Liver (tissue), 9 donors: ENCODE results near the gene HOXB8. TPM values are rescaled to one million over a fixed set of nuclear protein-coding genes. Genes with fewer than 3 reads are reported as not detected.
A peak's percentile ranks its signal among the peaks of the same experiment; 100 is the strongest.

Source experiments
- DNase-seq: peaks from one replicate; pipeline ENCODE4 v3.0.0-alpha.2; 2017; ENCODE audit warnings: low spot score
- H3K27ac ChIP-seq, 2 donors: one replicate each; pipeline ENCODE4 v1.7.0; 2013; ENCODE audit warnings: inconsistent platforms in 2 of 2, low read length in 2 of 2, control low read depth in 1 of 2, low read depth in 1 of 2, mild to moderate bottlenecking in 1 of 2
- H3K27me3 ChIP-seq, 4 donors: one replicate each; pipeline versions ENCODE4 v1.6.1 to v1.7.0; 2013; ENCODE audit warnings: low read length in 3 of 4, inconsistent platforms in 1 of 4, mild to moderate bottlenecking in 1 of 4, moderate library complexity in 1 of 4; ENCODE audit not compliant: control insufficient read depth in 4 of 4, insufficient read depth in 4 of 4
- H3K36me3 ChIP-seq, 4 donors: one replicate each; pipeline versions ENCODE4 v1.6.1 to v1.7.0; 2013; ENCODE audit warnings: low read length in 3 of 4, mild to moderate bottlenecking in 3 of 4, low read depth in 1 of 4, moderate library complexity in 1 of 4; ENCODE audit not compliant: control insufficient read depth in 4 of 4, insufficient read depth in 3 of 4
- H3K4me1 ChIP-seq, 4 donors: one replicate each; pipeline versions ENCODE4 v1.6.1 to v1.7.0; 2013; ENCODE audit warnings: low read length in 3 of 4, mild to moderate bottlenecking in 3 of 4, moderate library complexity in 1 of 4; ENCODE audit not compliant: control insufficient read depth in 4 of 4, insufficient read depth in 4 of 4
- H3K4me3 ChIP-seq, 3 donors: one replicate each; pipeline versions ENCODE4 v1.6.1 to v1.7.0; 2013; ENCODE audit warnings: low read length in 3 of 3, control low read depth in 1 of 3, low read depth in 1 of 3, mild to moderate bottlenecking in 1 of 3
- H3K9ac ChIP-seq, 2 donors: one replicate each; pipeline ENCODE4 v1.7.0; 2013; ENCODE audit warnings: low read length in 2 of 2, mild to moderate bottlenecking in 2 of 2, moderate library complexity in 2 of 2, control low read depth in 1 of 2, low read depth in 1 of 2
- H3K9me3 ChIP-seq, 4 donors: one replicate each; pipeline versions ENCODE4 v1.6.1 to v1.7.0; 2013; ENCODE audit warnings: low read length in 3 of 4; ENCODE audit not compliant: control insufficient read depth in 4 of 4
- ATF3 ChIP-seq: IDR thresholded peaks from 2 replicates; pipeline ENCODE4 v1.6.1; 2016; ENCODE audit warnings: antibody characterized with exemption
- CTCF ChIP-seq: fragments of 150-350 bp; IDR thresholded peaks from 2 replicates; pipeline ENCODE4 v1.5.1; 2017; ENCODE audit warnings: improper control_type of control experiment, low read depth, low read length; ENCODE audit not compliant: missing input control
- EGR1 ChIP-seq, 2 donors: IDR thresholded peaks; 2 replicates each; pipeline ENCODE4 v1.6.1; 2016 to 2018; ENCODE audit warnings: antibody characterized with exemption in 2 of 2, low read depth in 2 of 2
- FOXA1 ChIP-seq: IDR thresholded peaks from 2 replicates; pipeline ENCODE4 v1.6.1; 2016; ENCODE audit warnings: antibody characterized with exemption
- FOXA2 ChIP-seq: IDR thresholded peaks from 2 replicates; pipeline ENCODE4 v1.6.1; 2016; ENCODE audit warnings: antibody characterized with exemption
- HNF4G ChIP-seq: IDR thresholded peaks from 2 replicates; pipeline ENCODE4 v1.6.1; 2016; ENCODE audit warnings: antibody characterized with exemption
- JUND ChIP-seq, 2 donors: IDR thresholded peaks; 2 replicates each; pipeline ENCODE4 v1.6.1; 2016; ENCODE audit warnings: antibody characterized with exemption in 2 of 2
- NR2F2 ChIP-seq: IDR thresholded peaks from 2 replicates; pipeline ENCODE4 v1.6.1; 2016; ENCODE audit warnings: antibody characterized with exemption
- RAD21 ChIP-seq, 2 donors: IDR thresholded peaks; 2 replicates each; pipeline ENCODE4 v1.6.1; 2016; ENCODE audit warnings: antibody characterized with exemption in 2 of 2, mild to moderate bottlenecking in 2 of 2
- RXRA ChIP-seq, 2 donors: IDR thresholded peaks; 2 replicates each; pipeline ENCODE4 v1.6.1; 2017 to 2018; ENCODE audit warnings: antibody characterized with exemption in 2 of 2, mild to moderate bottlenecking in 1 of 2
- SP1 ChIP-seq: IDR thresholded peaks from 2 replicates; pipeline ENCODE4 v1.6.1; 2018; ENCODE audit warnings: antibody characterized with exemption, mild to moderate bottlenecking
- YY1 ChIP-seq: IDR thresholded peaks from 2 replicates; pipeline ENCODE4 v1.6.1; 2016; ENCODE audit warnings: antibody characterized with exemption, mild to moderate bottlenecking
- ZBTB33 ChIP-seq: IDR thresholded peaks from 2 replicates; pipeline ENCODE4 v1.6.1; 2016; ENCODE audit warnings: antibody characterized with exemption
- WGBS: extraction: QIAGEN DNeasy Blood & Tissue Kit; methylation state at CpG from one replicate; pipeline ENCODE4 v1.1.7; 2013; 5-methylcytosine and 5-hydroxymethylcytosine counted together
- polyA plus RNA-seq, 2 donors: library from polyadenylated mRNA; stranded (reverse) in 1 of 2; unstranded in 1 of 2; fragments of 200-250 nt in 1 of 2; fragments of >200 nt in 1 of 2; fragmentation: Nextera tagmentation in 1 of 2; extraction: Ambion mirVana in 1 of 2; gene quantifications; one replicate each; pipeline versions ENCODE4 v1.2.1 to v1.2.3, GENCODE V29; 2013 to 2015
- total RNA-seq, 2 donors: library from RNA; depleted of rRNA; stranded (reverse); fragments of >200 nt; gene quantifications; one replicate each; pipeline ENCODE4 v1.2.3, GENCODE V29; 2014
- TF ChIP-seq, protein P1 (sequence below): IDR thresholded peaks from 2 replicates; pipeline ENCODE4 v1.6.1; 2016; ENCODE audit warnings: antibody characterized with exemption
- donor health status: healthy.
- donor health status: healthy.
- donor health status: healthy.
- donor health status: healthy.
- donor health status: healthy.

The HOXB8 gene
- total and polyA plus RNA-seq, 4 donors: not detected

DNA sequence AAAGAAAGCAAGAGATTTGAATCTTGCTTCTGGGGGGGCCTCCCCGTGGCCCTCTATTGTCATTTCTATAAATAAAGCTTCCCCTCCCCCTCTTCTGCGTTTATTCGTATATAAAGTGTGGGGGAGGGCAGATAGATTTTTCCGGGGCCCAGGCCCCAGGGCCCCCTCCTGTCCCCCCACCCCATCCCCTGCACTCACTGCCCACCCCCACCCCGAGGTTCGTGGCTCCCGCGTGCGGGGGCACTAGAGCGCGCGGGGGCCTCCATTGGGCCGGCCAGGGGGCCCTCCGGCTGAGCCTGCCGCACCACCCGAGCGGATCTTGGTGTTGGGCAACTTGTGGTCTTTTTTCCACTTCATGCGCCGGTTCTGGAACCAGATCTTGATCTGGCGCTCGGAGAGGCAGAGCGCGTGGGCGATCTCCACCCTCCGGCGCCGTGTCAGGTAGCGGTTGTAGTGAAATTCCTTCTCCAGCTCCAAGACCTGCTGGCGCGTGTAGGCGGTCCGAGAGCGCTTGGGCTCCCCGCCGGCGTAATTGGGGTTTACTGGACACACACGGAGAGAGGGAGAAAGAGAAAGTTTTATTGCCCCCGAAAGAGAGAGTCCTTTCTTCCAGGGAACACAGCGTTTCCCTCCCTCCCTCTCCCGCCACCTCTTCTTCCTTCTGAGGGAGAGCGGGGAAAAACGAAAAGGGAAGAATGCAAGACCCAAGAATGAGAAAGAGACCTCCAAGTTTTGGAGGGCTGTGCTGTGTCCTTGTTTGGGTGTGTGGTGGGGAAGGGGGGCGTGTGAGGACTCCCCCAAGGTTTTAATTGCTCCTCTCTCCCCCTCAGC lies 38.4 kb downstream of the HOXB8 start:
- Histone ChIP-seq H3K27me3 (peaks cover 0 to 24% (median 5%) of the 10 kb centered on the region in 4 donors), H3K36me3 (no peaks in the 10 kb centered on the region), H3K4me3 (peak overlapping the region in 1 of 3 donors; percentile 46), H3K4me1 (peaks cover 0 to 3% (median 1%) of the 10 kb centered on the region in 4 donors), H3K9me3 (no peaks in the 10 kb centered on the region), H3K27ac (peak overlapping the region; percentile 70 to 72), H3K9ac (no peak overlapping the region)
- TF ChIP-seq FOXA2 (no peak), RXRA (IDR thresholded peaks at IDR 0.05) (no peak), JUND (IDR thresholded peaks at IDR 0.05) (no peak), EGR1 (IDR thresholded peaks at IDR 0.05; ENCODE audit: low read depth in 2 of 2) (no peak), ZBTB33 (no peak), YY1 (no peak), HNF4G (no peak), ATF3 (no peak), FOXA1 (no peak), NR2F2 (no peak), SP1 (no peak), RAD21 (IDR thresholded peaks at IDR 0.05) (no peak)
- TF ChIP-seq, protein P1, sequence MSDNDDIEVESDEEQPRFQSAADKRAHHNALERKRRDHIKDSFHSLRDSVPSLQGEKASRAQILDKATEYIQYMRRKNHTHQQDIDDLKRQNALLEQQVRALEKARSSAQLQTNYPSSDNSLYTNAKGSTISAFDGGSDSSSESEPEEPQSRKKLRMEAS: no peak
- 15% methylated on average over 43 of the region's 43 CpGs for whole genome bisulfite sequencing
- DNase-seq: no peak

DNA sequence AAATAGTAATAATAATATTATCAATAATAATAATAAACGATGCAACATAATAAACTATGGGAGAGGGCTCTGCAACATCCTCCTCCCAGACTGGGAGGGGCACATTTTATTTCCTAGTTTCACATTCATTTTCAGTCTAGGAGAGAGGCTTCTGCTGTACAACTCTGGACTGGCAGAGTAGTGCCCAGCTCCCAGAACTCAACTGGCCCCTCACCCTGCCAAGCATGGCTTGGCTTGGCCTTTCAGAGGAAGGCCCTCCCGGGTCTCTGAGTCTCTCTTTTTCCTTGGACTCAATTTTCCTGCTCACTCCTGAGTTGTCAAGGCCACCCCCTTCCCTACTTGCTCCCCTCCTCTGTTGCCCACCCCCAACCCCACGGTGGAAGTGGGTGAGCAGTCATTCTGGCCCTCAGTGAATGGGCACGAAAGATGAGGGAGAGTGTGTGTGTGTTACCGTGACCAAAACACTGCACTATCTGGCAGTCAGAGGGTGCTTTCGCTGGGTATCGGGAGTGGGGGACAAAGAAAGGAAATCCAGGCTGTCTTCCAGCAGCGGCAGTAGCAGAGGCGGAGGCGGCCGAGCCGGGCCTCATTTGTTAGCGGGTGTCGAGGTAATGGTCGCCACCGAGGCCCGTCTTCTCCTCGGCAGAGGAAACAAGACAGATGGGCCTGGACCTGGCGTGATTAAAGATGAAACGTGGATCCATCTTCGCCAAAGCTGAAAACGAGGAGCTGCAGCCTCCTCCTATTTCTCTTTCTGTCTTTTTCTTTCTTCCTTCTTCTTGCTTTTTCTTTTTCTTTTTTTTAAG lies 39.2 kb downstream of the HOXB8 start:
- peaks cover 0 to 3% (median 0%) of the 10 kb centered on the region in 4 donors for H3K4me1 ChIP-seq
- TF ChIP-seq RXRA (IDR thresholded peaks at IDR 0.05): no peak
- TF ChIP-seq RAD21 (IDR thresholded peaks at IDR 0.05): no peak
- TF ChIP-seq, protein P1: no peak
- no peak for TF ChIP-seq CTCF
- no peak for TF ChIP-seq ZBTB33
- TF ChIP-seq ATF3: no peak
- no peak for TF ChIP-seq JUND (IDR thresholded peaks at IDR 0.05)
- no peak for TF ChIP-seq EGR1 (IDR thresholded peaks at IDR 0.05; ENCODE audit: low read depth in 2 of 2)
- TF ChIP-seq YY1: no peak
- no peak overlapping the region for H3K9ac ChIP-seq
- H3K4me3 ChIP-seq: peak overlapping the region in 1 of 3 donors; percentile 46
- no peaks in the 10 kb centered on the region for H3K36me3 ChIP-seq
- DNase-seq: no peak
- WGBS: 20% methylated on average over 22 of the region's 22 CpGs
- H3K9me3 ChIP-seq: no peaks in the 10 kb centered on the region
- peak overlapping the region; percentile 22 to 70 for H3K27ac ChIP-seq
- H3K27me3 ChIP-seq: peaks cover 0 to 18% (median 7%) of the 10 kb centered on the region in 4 donors
